BLaER1 (cell line): ENCODE results near the gene SMIM15.

ENCODE experiments used
- H3K27ac ChIP-seq: shearing (Covaris generic); formaldehyde crosslinking; 2 replicates; pipeline ENCODE4 v1.8.1; 2022
- H3K27me3 ChIP-seq: shearing (Covaris generic); formaldehyde crosslinking; 2 replicates; pipeline ENCODE4 v1.8.1; 2022
- H3K36me3 ChIP-seq: shearing (Covaris generic); formaldehyde crosslinking; 2 replicates; pipeline ENCODE4 v1.8.1; 2022
- H3K4me1 ChIP-seq: shearing (Covaris generic); formaldehyde crosslinking; 2 replicates; pipeline ENCODE4 v1.8.1; 2022
- H3K4me2 ChIP-seq: shearing (Covaris generic); formaldehyde crosslinking; 2 replicates; pipeline ENCODE4 v1.8.1; 2022
- H3K4me3 ChIP-seq: shearing (Covaris generic); formaldehyde crosslinking; 2 replicates; pipeline ENCODE4 v1.8.1; 2022
- H3K9ac ChIP-seq: shearing (Covaris generic); formaldehyde crosslinking; 2 replicates; pipeline ENCODE4 v1.8.1; 2022
- H3K9me3 ChIP-seq: shearing (Covaris generic); formaldehyde crosslinking; 2 replicates; pipeline ENCODE4 v1.8.1; 2022
- H4K20me1 ChIP-seq: shearing (Covaris generic); formaldehyde crosslinking; 2 replicates; pipeline ENCODE4 v1.8.1; 2022
- Cebpa-rat ChIP-seq: shearing (Covaris generic); IDR thresholded peaks from 2 replicates; pipeline ENCODE4 v1.8.1; 2022

Gene SMIM15

DNA sequence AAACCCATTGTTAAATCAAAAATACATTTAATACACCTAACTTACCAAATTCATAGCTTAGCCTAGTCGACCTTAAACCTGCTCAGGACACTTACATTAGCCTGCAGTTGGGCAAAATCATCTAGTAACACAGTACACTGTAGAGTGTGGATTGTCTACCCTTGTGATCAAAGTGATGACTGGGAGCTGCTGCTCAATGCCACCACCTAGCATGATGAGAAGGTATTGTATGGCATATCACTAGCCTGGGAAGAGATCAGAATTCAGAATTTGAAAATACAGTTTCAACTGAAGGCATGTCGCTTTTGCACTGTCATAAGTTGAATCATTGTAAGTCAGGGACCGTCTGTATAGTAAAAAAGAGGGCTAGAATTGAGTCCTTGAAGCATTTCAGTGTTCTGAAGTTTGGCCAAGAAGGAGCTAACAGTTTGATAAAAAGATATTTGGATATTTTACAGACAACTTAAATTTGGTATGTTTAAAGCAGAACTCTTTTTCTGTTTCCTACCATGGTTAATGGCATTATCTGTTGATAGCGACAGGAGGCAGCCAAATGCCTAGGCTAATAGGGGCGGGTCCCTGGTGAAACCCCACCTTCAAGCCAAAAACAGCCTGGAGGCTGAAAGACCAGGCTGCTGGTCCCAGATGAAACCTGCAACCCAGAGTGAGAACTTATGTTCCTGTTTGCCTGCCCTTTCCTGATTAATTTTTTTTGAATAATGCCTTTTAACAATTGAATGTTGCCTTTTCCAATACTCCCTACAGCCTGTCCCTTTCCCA is 23.0 kb downstream of the SMIM15 start:
- Histone ChIP-seq H3K27ac (no peak overlapping the region), H3K36me3 (no peaks in the 10 kb centered on the region), H3K9ac (no peak overlapping the region), H3K4me2 (no peak overlapping the region), H3K27me3 (no peaks in the 10 kb centered on the region), H3K4me3 (no peak overlapping the region), H4K20me1 (no peaks in the 10 kb centered on the region), H3K9me3 (no peaks in the 10 kb centered on the region), H3K4me1 (no peaks in the 10 kb centered on the region)
- TF ChIP-seq Cebpa-rat: no peak

DNA sequence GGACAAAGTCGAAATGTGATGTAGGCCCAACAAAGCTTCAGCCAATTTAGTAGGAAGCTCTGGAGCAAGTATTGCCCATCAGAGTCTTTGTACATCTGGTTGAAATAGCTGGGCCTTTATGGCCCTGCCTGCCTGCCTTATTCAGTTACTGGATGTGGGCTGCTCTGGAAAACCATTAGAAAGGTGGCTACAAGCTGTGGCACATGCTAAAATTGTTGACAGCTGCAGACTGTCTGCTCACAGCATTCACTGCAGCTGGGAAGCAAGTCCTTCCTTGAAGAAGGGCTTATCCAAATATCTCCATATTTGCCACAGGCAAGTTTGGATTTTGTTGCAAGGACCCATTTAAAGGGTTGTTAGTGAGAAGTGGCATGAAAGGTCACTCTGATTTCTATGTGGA is 24.4 kb downstream of the SMIM15 start:
- H3K27ac ChIP-seq: no peak overlapping the region
- H3K27me3 ChIP-seq: no peaks in the 10 kb centered on the region
- no peak overlapping the region for H3K9ac ChIP-seq
- no peaks in the 10 kb centered on the region for H4K20me1 ChIP-seq
- H3K4me3 ChIP-seq: no peak overlapping the region
- no peak for TF ChIP-seq Cebpa-rat
- no peaks in the 10 kb centered on the region for H3K36me3 ChIP-seq
- no peaks in the 10 kb centered on the region for H3K4me1 ChIP-seq
- H3K4me2 ChIP-seq: no peak overlapping the region
- H3K9me3 ChIP-seq: no peaks in the 10 kb centered on the region

DNA sequence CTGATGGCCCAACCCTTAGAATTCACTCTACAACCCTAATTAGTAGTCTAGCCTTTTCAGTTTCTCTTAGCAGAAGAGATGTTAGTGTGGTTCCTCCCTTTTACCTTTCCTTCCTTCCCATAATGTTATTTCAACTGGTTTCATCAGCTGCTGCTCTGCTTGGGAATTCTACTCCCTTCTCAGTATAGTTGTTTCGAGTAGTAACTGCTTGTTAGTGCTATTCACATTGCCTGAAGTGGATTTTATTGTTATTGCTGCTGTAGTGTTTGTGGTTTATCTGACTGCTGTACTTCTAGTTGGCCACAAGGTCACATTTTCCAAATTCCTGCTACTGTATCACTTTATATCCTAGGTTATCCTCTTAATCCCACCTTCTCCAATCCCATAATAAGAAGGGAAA is 29.7 kb downstream of the SMIM15 start:
- H3K9me3 ChIP-seq: no peaks in the 10 kb centered on the region
- H3K27me3 ChIP-seq: no peaks in the 10 kb centered on the region
- no peak overlapping the region for H3K27ac ChIP-seq
- no peak overlapping the region for H3K4me2 ChIP-seq
- no peak overlapping the region for H3K9ac ChIP-seq
- no peak overlapping the region for H3K4me3 ChIP-seq
- no peak for TF ChIP-seq Cebpa-rat
- no peaks in the 10 kb centered on the region for H4K20me1 ChIP-seq
- H3K4me1 ChIP-seq: no peaks in the 10 kb centered on the region
- no peaks in the 10 kb centered on the region for H3K36me3 ChIP-seq

DNA sequence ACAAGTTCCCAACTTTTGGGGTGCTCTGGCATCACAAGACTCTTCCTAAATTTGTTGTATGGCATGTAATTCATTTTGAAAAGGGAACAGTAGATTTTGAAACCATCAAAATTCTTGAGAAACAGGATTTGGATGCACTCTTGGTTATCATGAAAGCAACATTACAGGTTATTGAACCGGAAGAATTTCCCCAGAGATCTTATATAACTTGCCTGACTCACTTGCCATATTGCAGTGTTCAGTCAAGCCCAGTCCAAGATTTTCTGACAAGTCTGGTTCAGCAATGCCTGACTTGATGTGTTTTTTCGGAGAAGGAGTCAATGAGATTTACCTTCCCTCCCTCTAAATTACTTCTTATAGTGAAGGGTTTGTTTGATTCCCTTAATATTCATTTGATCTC is 32.0 kb downstream of the SMIM15 start:
- Histone ChIP-seq H3K27me3 (no peaks in the 10 kb centered on the region), H3K4me3 (no peak overlapping the region), H3K9ac (no peak overlapping the region), H3K4me1 (no peaks in the 10 kb centered on the region), H3K9me3 (no peaks in the 10 kb centered on the region), H3K4me2 (no peak overlapping the region), H4K20me1 (no peaks in the 10 kb centered on the region), H3K36me3 (no peaks in the 10 kb centered on the region), H3K27ac (no peak overlapping the region)
- TF ChIP-seq Cebpa-rat: no peak

DNA sequence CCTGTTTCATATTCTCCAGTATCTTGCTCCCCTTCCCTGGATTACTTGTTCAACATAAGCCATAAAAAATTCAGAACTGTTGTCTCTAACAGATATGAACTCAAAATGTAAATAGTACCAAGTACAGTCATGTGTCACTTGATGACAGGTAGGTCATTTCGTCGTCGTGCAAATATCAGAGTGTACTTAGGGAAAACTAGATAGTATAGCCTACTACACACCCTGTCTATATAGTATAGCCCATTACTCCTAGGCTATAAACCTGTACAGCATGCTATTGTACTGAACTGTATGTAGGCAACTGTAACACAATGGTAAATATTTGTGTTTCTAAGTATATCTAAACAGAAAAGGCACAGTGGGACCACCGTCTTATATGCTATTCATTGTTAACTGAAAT is 39.1 kb downstream of the SMIM15 start:
- H3K36me3 ChIP-seq: no peaks in the 10 kb centered on the region
- no peak overlapping the region for H3K27ac ChIP-seq
- H3K4me2 ChIP-seq: no peak overlapping the region
- no peak overlapping the region for H3K4me3 ChIP-seq
- no peaks in the 10 kb centered on the region for H3K4me1 ChIP-seq
- H3K9ac ChIP-seq: no peak overlapping the region
- no peaks in the 10 kb centered on the region for H3K9me3 ChIP-seq
- H4K20me1 ChIP-seq: no peaks in the 10 kb centered on the region
- no peak for TF ChIP-seq Cebpa-rat
- no peaks in the 10 kb centered on the region for H3K27me3 ChIP-seq

DNA sequence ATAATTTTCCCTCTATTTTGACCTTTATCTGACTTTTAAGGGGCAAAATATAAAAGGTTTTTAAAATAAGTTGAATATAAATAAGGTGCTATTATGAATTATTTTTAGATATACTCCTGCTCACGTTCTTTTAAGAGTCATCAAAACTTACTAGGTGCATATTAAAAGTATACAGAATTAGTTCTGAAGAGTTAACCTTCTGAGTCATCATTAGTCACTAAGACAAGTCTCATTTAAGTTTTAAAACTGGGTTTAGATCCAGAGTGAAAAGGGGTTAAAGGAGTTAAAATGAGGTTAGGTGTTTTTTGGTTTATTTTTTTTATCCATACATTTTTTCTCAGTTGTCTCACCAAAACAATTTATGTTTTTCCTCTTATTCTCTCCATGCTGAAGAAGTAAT is 41.7 kb downstream of the SMIM15 start:
- no peaks in the 10 kb centered on the region for H3K27me3 ChIP-seq

DNA sequence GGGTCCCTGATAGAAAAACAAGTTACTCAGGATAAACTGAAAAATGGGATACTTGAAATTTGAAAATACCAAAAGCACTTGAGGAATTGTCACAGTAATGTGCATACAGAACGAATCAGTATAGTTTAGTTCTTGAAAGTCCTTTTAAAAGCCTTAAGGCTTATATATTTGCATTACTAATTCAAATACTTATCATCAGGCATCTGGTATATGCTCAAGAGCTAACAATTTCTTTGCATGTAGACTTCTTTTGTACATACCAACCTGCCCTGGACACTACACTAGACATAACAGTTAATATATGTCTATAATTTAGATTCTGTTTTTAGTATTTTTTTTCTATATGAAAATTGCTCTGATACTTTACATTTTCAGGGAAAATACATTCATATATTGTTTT is 43.2 kb downstream of the SMIM15 start:
- no peaks in the 10 kb centered on the region for H4K20me1 ChIP-seq
- no peak for TF ChIP-seq Cebpa-rat
- H3K4me1 ChIP-seq: no peaks in the 10 kb centered on the region
- H3K36me3 ChIP-seq: peaks cover 7% of the 10 kb centered on the region; the same call in 1 of the 2 replicates
- no peak overlapping the region for H3K4me3 ChIP-seq
- H3K9ac ChIP-seq: no peak overlapping the region
- no peaks in the 10 kb centered on the region for H3K27me3 ChIP-seq
- H3K27ac ChIP-seq: no peak overlapping the region
- no peaks in the 10 kb centered on the region for H3K9me3 ChIP-seq
- H3K4me2 ChIP-seq: no peak overlapping the region

More for the DNA sequence above, 41.7 kb downstream of the SMIM15 start:
- no peaks in the 10 kb centered on the region for H3K4me1 ChIP-seq
- no peak overlapping the region for H3K4me2 ChIP-seq
- H3K27ac ChIP-seq: no peak overlapping the region
- H3K4me3 ChIP-seq: no peak overlapping the region
- H3K9ac ChIP-seq: no peak overlapping the region
- TF ChIP-seq Cebpa-rat: no peak
- H4K20me1 ChIP-seq: no peaks in the 10 kb centered on the region
- no peaks in the 10 kb centered on the region for H3K36me3 ChIP-seq
- H3K9me3 ChIP-seq: no peaks in the 10 kb centered on the region

DNA sequence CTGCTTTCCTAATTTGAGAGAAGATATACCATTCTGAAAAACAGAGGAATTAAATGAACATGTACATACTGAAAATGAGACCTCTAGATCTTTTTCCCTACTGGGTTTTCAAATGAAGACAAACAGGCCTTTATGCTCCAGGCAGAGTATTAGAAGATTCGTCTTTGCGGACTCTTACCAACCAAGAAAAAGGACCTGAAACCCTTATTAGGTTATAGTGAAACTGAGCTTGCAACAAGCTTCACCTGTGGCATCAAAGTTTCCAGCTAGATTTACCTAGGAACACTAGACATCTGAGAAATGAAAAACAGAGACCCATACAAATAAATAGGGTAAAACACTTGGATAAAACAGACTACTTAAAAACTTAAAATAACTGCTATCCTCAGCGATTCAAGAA is 46.3 kb downstream of the SMIM15 start:
- peaks cover 6% of the 10 kb centered on the region for H3K9me3 ChIP-seq
- H3K27ac ChIP-seq: no peak overlapping the region
- H3K4me1 ChIP-seq: no peaks in the 10 kb centered on the region
- peaks cover 11% of the 10 kb centered on the region; the same call in 1 of the 2 replicates for H3K36me3 ChIP-seq
- H3K4me3 ChIP-seq: no peak overlapping the region
- no peaks in the 10 kb centered on the region for H3K27me3 ChIP-seq
- TF ChIP-seq Cebpa-rat: no peak
- no peak overlapping the region for H3K4me2 ChIP-seq
- H4K20me1 ChIP-seq: no peaks in the 10 kb centered on the region
- H3K9ac ChIP-seq: no peak overlapping the region

DNA sequence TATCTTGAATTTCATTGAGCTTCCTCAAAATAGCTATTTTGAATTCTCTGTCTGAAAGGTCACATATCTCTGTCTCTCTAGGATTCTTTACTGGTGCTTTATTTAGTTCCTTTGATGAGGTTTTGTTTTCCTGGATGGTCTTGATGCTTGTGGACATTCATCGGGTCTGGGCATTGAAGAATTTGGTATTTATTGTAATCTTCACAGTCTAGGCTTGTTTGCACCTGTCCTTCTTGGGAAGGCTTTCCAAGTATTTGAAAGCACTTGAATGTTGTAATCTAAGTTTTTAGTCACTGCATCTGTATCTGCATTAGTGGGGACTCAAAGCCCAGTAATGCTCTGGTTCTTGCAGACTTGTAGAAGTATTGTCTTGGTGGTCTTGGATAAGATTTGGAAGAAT is 47.8 kb downstream of the SMIM15 start:
- no peak for TF ChIP-seq Cebpa-rat
- H3K36me3 ChIP-seq: peaks cover 11% of the 10 kb centered on the region; the same call in 1 of the 2 replicates
- H4K20me1 ChIP-seq: no peaks in the 10 kb centered on the region
- no peak overlapping the region for H3K9ac ChIP-seq
- H3K4me2 ChIP-seq: no peak overlapping the region
- H3K4me3 ChIP-seq: no peak overlapping the region
- no peaks in the 10 kb centered on the region for H3K4me1 ChIP-seq
- H3K27ac ChIP-seq: no peak overlapping the region
- H3K27me3 ChIP-seq: no peaks in the 10 kb centered on the region
- peaks cover 6% of the 10 kb centered on the region for H3K9me3 ChIP-seq
